ENCODE data around the gene ABHD8. TPM values are rescaled to one million over a fixed set of nuclear protein-coding genes. Genes with fewer than 3 reads are reported as not detected.

ABHD8 gene
- total and polyA plus RNA-seq, 2 of the 13 experiments (the other 11 are each of a cell fraction or from before 2014, with no cell fraction given), result 6.3 to 7.2 TPM

GRCh38 chr19:17340871-17341357 is 37.7 kb upstream of the ABHD8 start (continued):
- TF ChIP-seq PTBP1 (IDR thresholded peaks at IDR 0.05; ENCODE audit: low read depth, low read length, poor library complexity, severe bottlenecking), result no peak
- 0 out of 2 replicates have a peak, but pooled peaks have one; percentile 62 for TF ChIP-seq HOXA7 (CRISPR knock-in tag; IDR thresholded peaks at IDR 0.05)
- TF ChIP-seq ZNF776 (CRISPR knock-in tag; IDR thresholded peaks at IDR 0.05), result no peak
- TF ChIP-seq ZEB1 (IDR thresholded peaks at IDR 0.05; ENCODE audit: insufficient replicate concordance, low read depth), result no peak
- TF ChIP-seq TOE1 (CRISPR knock-in tag; IDR thresholded peaks at IDR 0.05), result no peak
- no peak for TF ChIP-seq ZNF235 (CRISPR knock-in tag; IDR thresholded peaks at IDR 0.05; ENCODE audit: borderline replicate concordance)
- TF ChIP-seq DMTF1 (CRISPR knock-in tag; IDR thresholded peaks at IDR 0.05), result no peak
- TF ChIP-seq GABPB1 (CRISPR knock-in tag; IDR thresholded peaks at IDR 0.05), result peak; percentile 77
- TF ChIP-seq, protein P1, sequence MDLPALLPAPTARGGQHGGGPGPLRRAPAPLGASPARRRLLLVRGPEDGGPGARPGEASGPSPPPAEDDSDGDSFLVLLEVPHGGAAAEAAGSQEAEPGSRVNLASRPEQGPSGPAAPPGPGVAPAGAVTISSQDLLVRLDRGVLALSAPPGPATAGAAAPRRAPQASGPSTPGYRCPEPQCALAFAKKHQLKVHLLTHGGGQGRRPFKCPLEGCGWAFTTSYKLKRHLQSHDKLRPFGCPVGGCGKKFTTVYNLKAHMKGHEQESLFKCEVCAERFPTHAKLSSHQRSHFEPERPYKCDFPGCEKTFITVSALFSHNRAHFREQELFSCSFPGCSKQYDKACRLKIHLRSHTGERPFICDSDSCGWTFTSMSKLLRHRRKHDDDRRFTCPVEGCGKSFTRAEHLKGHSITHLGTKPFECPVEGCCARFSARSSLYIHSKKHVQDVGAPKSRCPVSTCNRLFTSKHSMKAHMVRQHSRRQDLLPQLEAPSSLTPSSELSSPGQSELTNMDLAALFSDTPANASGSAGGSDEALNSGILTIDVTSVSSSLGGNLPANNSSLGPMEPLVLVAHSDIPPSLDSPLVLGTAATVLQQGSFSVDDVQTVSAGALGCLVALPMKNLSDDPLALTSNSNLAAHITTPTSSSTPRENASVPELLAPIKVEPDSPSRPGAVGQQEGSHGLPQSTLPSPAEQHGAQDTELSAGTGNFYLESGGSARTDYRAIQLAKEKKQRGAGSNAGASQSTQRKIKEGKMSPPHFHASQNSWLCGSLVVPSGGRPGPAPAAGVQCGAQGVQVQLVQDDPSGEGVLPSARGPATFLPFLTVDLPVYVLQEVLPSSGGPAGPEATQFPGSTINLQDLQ (CRISPR knock-in tag; IDR thresholded peaks at IDR 0.05), result no peak
- no peak for TF ChIP-seq CBX2 (IDR thresholded peaks at IDR 0.05; ENCODE audit: low read depth, low read length)
- TF ChIP-seq CBX2 (CRISPR knock-in tag; IDR thresholded peaks at IDR 0.05; ENCODE audit: low read depth), result no peak
- TF ChIP-seq TCF7L2 (IDR thresholded peaks at IDR 0.05; ENCODE audit: low read depth, low read length), result no peak
- TF ChIP-seq MTERF4 (CRISPR knock-in tag; IDR thresholded peaks at IDR 0.05), result 0 out of 2 replicates have a peak, but pooled peaks have one; percentile 53
- TF ChIP-seq ZSCAN25 (CRISPR knock-in tag; IDR thresholded peaks at IDR 0.05), result peak; percentile 88
- no peak; the same call in 1 of the 2 replicates for TF ChIP-seq TBX2 (CRISPR knock-in tag; IDR thresholded peaks at IDR 0.05; ENCODE audit: borderline replicate concordance)
- no peak for TF ChIP-seq ZNF724P (CRISPR knock-in tag; IDR thresholded peaks at IDR 0.05; ENCODE audit: borderline replicate concordance)
- TF ChIP-seq, protein P2, sequence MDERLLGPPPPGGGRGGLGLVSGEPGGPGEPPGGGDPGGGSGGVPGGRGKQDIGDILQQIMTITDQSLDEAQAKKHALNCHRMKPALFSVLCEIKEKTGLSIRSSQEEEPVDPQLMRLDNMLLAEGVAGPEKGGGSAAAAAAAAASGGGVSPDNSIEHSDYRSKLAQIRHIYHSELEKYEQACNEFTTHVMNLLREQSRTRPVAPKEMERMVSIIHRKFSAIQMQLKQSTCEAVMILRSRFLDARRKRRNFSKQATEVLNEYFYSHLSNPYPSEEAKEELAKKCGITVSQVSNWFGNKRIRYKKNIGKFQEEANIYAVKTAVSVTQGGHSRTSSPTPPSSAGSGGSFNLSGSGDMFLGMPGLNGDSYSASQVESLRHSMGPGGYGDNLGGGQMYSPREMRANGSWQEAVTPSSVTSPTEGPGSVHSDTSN (CRISPR knock-in tag; IDR thresholded peaks at IDR 0.05), result no peak
- TF ChIP-seq ZNF775 (CRISPR knock-in tag; IDR thresholded peaks at IDR 0.05; ENCODE audit: borderline replicate concordance), result no peak
- TF ChIP-seq ZNF224 (CRISPR knock-in tag; IDR thresholded peaks at IDR 0.05), result no peak
- peak; percentile 27; the same call in 1 of the 2 replicates for TF ChIP-seq FOSL2 (CRISPR knock-in tag; IDR thresholded peaks at IDR 0.05)
- TF ChIP-seq E2F2 (CRISPR knock-in tag; IDR thresholded peaks at IDR 0.05; ENCODE audit: borderline replicate concordance), result no peak
- TF ChIP-seq SMARCC2 (IDR thresholded peaks at IDR 0.05), result no peak
- 0 out of 2 replicates have a peak, but pooled peaks have one; percentile 52 for TF ChIP-seq RBAK (CRISPR knock-in tag; IDR thresholded peaks at IDR 0.05)
